Astrocyte of the hippocampus (primary cell): ENCODE data around the gene CDYL2.
"Not testable (repeated sequence)": the region's sequence is repeated elsewhere in the genome, so short reads cannot be mapped to it uniquely, and the experiment has no call there.

ENCODE experiments used
- DNase-seq: peaks from one replicate; pipeline ENCODE4 v3.0.0; 2011; ENCODE audit warnings: low read depth, low spot score

Gene CDYL2

DNA sequence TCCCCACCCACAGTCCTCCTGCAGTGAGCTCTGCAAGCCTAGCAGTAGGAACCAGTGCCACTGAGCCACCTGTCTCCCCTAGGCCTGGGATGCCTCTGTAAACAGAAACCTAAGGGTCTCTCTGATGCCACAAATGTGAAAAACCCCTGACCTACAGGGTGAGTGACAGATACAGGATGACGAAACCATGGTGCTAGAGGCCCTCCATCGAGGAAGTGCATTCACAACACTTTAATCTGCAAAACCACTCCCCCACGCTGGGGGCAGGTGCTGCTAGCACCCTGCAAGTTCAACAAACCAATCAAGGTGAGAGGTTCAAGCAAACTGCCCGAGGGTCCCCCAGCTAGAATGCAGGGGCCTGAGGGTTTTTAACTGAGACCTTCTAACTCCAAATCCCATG lies 59.5 kb downstream of the CDYL2 start:
- no peak for DNase-seq

DNA sequence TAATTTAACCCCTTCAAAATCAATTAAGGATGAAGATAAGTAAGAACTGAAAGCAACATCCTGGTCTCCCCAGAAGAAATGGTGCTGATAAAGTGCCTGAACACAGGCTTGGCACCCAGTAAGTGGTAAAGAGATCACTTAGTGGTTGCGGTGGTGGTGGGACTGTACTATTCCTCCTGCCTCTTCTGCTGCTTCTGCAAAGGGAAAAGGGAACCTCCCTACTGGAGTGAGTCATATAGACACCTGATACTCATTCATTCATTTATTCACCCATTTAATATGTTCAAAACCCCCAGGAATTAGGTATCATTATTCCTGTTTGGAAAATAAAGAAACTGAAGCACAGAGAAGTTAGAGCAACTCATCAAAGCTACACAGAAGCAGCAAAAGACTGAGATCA lies 60.6 kb downstream of the CDYL2 start:
- no peak for DNase-seq

DNA sequence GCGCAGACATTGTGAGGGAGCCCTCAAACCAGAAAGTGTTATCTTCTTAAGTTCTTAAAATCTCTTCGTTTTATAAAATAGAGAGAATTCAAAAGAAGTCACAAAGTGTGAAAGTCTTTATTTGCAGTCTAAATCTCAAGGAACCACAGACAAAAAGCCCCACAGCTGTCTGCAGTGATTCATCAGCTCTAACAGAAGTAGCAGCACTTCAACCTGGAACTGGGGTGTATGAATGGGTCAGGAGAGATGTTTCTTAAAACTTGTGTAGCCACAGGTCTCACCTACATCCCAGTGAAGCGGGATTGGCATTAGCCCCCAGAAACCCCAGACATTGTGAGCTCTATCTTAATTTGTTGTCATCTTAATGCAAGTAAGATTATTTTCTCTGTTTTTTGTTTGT lies 61.1 kb downstream of the CDYL2 start:
- no peak for DNase-seq

DNA sequence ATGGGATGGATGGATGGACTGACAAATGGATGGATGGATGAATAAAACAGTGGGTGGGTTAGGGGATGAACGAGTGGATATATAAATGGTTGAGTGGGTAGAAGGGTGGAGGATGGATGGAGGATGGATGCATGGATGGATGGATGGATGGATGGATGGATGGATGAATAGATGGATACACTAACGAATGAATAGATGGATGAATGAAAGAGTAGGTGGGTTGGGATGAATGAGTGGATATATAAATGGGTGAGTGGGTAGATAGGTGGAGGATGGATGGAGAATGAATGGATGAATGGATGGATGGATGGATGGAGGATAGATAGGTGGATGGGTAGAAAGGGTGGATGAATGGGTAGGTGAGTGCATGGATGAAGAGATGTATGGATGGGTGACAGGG lies 62.1 kb downstream of the CDYL2 start:
- DNase-seq: no peak

DNA sequence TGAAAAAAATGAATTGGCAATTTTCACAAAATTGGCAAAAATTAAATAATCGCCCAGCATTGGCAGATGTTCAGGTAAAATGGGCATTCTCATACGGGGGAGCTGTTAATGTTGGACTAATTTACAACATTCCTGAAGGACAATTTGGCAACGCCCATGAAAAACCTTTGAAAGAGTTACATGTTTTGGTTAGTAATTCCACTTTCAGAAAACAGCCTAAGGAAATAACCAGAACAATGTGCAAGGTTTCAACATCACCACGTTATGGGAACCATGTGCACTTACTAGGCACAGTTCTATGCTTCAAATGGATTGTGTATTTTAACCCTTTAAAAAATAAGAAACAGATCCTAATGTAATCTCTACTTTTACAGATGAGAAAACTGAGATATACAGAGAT lies 62.7 kb downstream of the CDYL2 start:
- DNase-seq: no peak

DNA sequence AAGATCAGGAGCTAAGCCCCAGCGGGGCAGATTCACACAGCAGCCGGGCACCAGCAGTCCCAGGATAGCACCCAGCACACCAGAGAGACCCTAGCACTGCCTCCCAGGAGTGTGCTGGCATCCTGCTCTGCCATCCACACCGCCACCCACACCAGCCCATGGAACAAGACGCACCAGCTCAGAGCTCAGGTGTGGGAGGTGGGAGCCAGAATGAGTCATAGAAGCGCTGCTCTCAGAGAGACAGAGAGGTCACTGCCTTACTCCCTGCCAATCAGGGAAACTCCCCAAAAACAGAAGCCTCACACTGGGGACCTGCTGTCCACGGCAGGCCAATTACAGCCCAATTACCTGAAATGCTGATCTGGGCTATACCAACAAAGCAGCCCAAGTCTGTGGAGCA lies 64.9 kb downstream of the CDYL2 start:
- DNase-seq: no peak

DNA sequence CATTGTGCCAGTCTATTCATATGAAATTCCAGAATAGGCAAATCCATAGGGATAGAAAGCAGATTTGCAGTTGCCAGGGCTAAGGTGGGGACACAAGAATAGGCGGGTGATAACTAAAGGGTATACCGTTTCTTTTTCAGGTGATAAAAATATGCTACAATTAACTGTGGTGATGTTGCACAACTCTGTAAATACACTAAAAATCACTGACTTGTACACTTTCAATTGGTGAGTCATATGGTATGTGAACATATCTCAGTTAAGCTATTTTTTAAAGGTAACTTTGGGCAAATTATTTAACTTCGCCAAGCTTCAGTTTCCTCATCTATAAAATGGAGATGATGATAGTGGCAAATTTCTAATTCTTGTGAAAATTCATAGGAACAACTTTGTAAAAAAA lies 65.9 kb downstream of the CDYL2 start:
- DNase-seq: no peak

DNA sequence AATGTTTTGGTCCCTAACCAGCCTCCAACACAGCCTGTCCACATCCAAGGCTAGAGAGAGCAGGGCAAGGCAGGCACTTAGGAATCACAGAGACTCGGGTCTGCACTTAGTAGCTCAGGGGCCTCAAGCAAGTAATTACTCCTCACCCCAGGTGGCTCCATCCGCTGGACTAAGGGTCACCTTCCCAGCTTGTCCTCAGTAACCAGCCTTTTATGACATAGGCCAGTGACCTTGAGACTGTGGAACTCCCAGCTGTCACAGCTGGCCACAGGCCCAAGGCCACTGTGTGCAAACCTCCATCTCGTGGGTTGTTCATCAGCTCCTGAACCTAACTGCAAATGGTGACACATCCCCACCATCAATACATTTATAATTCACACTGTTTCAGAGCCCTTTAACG lies 68.6 kb downstream of the CDYL2 start:
- DNase-seq: no peak

DNA sequence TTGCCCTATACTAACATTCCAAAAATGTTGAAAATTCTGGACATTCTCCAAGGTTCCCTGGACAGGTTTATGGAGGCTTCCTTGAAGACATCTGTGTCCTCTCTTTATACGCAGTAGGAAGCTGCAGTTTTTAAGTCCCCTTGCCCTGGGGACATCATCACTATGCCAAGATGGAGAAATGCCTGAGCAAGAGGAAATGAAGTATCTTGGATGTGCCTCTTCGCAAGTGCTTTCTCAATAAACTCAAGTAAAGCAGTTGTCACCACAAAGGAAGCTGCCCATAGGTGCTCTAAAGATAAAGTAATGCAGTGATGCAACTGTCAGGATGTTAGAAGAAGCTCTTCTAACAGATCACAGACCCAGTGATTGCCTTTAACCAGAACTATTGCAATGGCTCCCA lies 71.0 kb downstream of the CDYL2 start:
- no peak for DNase-seq

DNA sequence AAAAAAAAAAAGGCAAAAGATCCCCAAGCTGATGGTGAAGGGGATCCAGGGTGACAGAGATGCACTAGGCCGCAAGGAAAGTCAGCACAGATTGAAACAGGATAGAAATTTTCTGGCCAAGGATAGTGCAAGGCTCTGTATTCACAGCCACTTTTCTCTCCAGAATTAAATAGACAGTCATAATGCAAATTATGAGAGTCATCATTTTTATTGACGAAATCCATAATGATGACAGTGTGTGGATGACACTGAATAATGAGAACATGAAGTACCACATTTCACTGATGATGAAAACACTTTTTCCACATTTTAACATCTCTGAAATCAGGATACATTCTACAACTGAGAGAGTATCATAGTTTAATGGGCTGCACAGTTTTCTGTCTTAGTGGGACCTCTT lies 72.5 kb downstream of the CDYL2 start:
- no peak for DNase-seq

DNA sequence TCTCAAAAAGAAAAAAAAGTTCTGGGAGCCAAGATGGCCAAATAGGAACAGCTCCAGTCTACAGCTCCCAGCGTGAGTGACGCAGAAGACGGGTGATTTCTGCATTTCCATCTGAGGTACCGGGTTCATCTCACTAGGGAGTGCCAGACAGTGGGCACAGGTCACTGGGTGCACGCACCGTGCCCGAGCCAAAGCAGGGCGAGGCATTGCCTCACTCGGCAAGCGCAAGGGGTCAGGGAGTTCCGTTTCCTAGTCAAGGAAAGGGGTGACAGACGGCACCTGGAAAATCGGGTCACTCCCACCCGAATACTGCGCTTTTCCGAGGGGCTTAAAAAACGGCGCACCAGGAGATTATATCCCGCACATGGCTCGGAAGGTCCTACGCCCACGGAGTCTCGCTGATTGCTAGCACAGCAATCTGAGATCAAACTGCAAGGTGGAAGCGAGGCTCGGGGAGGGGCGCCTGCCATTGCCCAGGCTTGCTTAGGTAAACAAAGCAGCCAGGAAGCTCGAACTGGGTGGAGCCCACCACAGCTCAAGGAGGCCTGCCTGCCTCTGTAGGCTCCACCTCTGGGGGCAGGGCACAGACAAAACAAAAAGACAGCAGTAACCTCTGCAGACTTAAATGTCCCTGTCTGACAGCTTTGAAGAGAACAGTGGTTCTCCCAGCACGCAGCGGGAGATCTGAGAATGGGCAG lies 77.2 kb downstream of the CDYL2 start:
- DNase-seq: not testable (repeated sequence)

DNA sequence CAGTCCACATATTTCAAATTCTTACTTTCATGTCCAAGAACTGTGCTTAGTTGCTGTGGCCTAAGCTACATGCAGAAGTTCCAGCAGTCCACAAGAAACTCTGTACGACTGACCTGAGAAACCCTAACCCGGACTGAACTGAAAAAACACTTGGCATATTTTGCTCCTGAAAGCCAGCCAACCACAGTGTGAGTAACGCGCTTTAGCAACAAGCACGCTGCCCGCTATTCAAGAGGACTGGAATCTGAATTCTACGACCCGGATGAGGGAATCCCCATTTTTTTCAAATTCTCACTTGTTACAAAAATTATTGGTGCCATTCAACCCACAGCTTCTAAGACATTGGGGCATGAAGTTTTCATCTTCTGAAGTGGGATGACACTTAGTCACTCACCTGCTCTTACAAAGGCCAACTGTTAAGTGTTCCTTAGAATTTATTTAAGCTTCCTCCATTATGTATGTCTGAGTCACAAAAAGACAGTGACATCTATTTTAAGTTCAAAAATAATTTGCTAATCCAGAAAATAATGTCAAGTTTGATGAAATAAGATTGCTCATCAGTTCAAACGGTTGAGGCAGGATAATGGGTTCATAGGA lies 78.7 kb downstream of the CDYL2 start:
- DNase-seq: no peak

DNA sequence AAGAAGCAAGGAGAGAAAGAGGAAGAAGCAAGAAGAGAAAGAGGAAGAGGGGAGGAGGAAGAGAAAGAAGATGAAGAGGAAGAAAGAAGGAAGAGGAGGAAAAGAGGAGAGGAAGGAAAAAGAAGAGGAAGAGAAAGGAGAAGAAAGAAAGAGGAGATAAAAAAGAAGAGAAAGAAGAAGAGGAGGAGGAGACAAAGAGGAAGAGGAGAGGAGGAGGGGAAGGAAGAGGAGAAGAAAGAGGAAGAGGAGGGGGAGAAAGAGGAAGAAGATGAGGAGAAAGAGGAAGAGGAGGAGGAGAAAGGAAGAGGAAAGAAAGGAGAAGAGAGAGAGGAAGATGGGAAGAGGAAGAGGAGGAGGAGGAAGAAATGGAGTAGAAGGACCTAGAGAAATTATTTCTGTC lies 80.4 kb downstream of the CDYL2 start:
- no peak for DNase-seq

DNA sequence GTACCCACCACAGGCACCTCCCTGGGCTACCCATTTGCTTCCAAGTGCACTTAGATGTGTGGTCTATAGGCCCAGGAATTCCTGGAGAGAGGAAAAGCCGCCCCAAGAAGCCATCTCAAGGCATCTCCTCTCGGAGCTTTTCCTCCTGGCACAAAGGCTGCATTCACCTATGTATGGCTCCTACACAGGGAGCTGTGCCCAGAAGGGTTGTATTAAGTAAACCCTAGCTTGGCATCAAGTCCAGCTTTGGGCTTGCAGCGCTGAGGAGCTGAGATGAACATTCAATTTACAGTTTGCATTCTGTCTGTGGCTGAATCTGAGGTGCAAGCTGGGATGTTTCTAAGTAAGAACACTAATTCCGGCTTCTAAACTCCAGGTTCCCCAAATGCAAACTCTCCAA lies 81.3 kb downstream of the CDYL2 start:
- no peak for DNase-seq

DNA sequence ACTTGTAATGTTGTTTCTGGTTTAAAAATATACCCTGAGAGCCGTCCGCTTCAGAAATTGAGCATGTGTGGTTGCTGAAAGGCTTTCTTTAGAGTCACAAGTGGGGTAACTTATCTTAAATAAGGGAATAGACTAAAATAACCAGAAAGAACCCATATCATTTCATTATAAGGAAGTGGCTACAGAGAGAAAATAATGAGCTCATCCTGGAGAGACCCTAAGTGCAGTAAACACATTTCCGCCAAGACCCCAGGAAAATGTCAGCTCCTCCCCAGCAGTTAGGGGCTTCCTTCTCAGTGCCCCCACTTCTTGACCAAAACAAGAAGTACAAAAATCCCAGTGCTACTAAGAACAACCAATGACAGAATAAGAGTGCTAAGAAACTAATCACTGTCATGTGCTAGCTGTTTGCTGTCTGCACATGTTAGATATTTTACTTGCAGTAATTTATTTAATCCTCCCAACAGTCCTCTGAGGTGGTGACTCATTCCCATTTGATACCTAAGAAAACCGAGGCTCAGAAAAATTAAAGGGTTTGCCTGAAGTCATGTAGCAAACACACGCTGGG lies 83.5 kb downstream of the CDYL2 start:
- no peak for DNase-seq

DNA sequence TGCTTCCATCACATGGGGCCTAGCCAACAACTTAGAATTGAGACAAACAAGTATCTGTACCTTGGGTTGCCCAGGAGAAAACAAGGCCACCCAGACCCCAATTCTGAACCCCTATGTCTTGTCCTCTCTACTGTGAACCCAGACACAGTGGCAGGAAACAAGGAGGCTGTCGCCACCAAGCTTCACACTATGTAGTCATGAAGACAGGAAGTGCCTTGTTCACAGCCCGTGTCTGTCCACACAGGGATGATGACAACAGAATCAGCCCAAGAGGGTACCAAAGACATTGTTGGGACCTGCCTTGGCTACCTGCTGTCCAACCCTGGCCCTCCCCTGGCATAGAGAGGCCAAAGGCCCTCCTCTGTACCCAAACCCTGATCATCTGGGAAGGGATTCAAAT lies 84.8 kb downstream of the CDYL2 start:
- no peak for DNase-seq

DNA sequence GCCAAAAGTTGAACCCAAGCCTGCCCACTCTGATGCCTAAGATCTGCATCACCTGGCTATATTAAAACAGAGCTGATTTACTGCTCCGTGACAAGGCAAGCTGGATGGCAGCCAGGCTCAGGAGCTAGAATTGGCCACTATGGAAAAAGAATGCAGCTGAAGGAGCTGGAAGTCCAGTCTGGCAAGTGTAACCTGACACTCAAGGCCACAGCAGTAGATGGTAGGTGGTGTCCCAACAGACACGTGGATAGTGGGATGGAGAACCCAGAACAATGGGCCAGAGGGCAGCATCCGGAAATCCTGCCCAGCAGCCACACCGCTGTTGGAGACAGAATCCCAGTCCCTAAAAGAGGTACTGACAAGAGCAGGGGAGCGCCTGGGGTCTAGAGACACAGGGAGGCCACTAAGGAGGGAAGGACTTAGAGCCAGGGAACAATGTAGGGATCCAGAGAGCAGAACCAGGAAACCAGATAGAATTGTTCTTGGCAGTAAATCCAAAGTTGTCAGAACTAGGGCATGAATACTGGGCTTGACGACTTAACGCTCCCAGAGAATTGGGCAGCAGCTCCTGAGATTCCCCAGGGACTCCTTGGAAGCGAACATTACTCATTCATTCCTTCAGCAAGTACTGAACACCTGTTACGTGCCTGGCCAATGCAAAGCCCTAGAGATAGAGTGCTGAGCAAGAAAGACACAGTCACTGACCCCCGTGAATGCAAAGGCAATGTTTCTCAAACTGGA lies 85.7 kb downstream of the CDYL2 start:
- DNase-seq: peak; percentile 35

DNA sequence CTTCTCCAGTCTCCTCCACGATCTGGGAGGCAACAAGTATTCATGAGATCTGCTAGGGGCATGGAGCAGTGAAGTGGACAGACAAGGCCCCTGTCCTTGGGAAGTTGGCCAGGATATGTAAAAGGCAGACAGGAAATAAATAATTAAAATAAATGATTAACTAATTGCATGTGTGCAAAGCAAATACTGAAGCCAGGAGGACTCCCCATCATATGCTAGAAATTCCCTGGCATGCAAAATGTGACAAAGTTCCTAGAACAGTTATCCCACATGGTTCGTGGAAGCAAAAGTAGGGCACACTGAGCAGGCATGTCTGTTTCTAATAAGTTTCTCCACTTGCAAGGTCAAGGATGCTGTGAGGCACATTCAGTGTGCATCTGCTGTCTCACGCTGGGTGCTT lies 86.8 kb downstream of the CDYL2 start:
- DNase-seq: no peak

DNA sequence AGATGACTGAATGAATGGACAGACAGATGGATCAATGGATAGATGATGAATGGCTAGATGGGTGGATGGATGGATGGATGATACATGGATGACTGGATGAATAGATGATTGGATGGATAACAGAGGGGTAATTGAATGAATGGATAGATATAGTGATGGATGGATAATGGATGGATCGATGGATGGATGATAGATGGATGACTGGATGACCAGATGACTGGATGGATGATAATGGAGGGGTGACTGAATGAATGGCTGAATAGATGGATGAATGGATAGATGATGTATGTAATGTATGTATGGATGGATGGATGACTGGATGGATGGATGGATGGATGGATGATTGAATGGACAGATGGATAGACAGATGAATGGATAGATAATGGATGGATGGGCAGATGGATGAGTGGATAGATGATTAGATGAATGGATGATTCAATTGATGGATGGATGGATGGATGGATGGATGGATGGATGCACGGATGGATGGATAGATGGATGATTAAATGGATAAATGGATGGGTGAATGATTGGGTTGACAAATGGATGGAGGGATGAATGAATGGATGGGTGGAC lies 87.7 kb downstream of the CDYL2 start:
- DNase-seq: no peak

DNA sequence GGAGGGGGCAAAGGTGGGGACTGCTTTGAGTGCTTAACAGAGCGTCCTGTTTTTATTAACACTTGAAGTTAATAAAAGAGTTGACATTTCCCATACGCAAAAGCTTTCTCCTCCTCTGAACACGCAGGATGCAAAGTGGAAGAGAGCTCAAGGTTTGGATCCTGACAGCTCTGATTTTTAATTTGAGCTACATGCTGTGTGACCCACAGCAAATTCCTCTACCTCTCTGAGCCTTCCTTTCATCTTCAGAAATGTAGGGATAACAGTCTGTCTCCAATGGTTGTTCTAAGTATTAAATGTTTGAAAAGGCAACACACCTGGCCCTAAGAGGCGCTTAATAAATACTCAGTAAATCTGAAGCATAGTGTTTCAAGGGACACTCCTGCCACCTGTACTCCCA lies 93.0 kb downstream of the CDYL2 start:
- DNase-seq: no peak

DNA sequence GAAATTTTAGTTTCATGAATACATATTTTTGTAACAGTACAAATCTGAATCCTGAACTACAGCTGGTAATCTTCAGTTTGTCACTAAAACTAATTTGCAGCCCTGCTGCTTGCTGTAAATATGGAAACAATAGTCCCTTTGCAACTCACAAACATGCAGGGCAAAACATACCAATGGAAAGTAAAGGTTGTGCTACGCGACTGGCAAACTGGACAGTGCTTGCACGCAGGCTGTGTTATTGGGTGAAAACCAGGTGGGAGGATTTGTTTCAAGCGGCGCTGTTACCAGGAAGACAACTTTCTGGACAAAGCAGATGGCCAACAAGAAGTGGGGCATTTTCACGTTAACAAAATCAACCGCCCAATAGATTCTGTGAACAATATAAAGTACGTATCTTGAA lies 93.5 kb downstream of the CDYL2 start:
- no peak for DNase-seq

DNA sequence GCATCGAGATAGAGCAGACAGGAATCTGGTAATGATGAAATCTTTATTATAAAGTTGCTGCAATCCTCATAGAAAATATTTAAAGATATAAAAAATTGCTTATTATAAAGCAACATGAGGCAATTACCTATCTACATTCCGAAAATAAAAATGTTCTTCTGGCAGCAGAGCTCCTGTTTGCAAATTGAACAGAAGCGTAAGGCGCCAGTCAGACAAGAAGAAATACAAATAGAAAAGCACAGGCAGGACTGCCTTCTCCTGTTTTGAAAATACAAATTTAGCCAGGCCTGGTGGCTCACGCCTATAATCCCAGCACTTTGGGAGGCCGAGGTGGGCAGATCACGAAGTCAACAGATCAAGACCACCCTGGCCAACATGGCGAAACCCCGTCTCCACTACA lies 95.6 kb downstream of the CDYL2 start:
- DNase-seq: no peak

DNA sequence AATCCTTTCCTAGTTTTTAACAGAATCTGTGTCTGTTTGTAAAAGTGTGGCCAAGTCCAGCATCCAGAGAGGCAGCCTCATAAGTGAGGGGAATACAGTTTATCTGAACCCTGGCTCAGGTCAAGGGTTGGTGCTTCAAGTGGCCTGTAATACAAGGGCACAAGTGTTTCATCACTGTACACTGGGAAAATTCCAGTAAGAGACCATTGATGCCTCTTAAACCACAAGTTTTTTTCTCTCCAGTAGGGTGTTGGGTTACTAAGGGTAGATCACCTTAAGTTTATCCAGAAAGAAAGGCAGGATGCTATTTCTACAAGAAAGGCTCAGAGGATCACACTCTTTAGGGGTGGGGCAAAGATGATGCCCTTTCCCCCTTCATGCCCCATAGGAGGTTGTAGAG lies 96.7 kb downstream of the CDYL2 start:
- DNase-seq: no peak
